HL-60 (cell line): ENCODE data around the gene ANO9.

Experiments used
- DNase-seq, 2 experiments: peaks; one replicate each; pipeline ENCODE4 v3.0.0-alpha.2; 2010 to 2020; ENCODE audit warnings: low read depth in 1 of 2, low spot score in 1 of 2
- H3K27ac ChIP-seq: fragments of 250-450 bp; sonication (Bioruptor Pico); replicated peaks from 2 replicates; pipeline ENCODE4 v1.5.1; 2020; ENCODE audit warnings: mild to moderate bottlenecking, moderate library complexity
- H3K27me3 ChIP-seq: fragments of 250-450 bp; sonication (Bioruptor Pico); 2 replicates; pipeline ENCODE4 v1.5.1; 2021; ENCODE audit warnings: mild to moderate bottlenecking, moderate library complexity; ENCODE audit not compliant: insufficient read depth, poor library complexity, severe bottlenecking
- H3K4me3 ChIP-seq: replicated peaks from 2 replicates; pipeline ENCODE4 v1.5.1; 2011; ENCODE audit warnings: mild to moderate bottlenecking, control low read depth, low read length; ENCODE audit not compliant: insufficient read depth
- GABPA ChIP-seq: IDR thresholded peaks from 2 replicates; pipeline ENCODE4 v1.6.1; 2012; ENCODE audit warnings: low read depth
- POLR2AphosphoS5 ChIP-seq: IDR thresholded peaks from 2 replicates; pipeline ENCODE4 v1.6.1; 2012; ENCODE audit warnings: low read depth
- SPI1 ChIP-seq: IDR thresholded peaks from 2 replicates; pipeline ENCODE4 v1.6.1; 2012; ENCODE audit warnings: low read depth, mild to moderate bottlenecking, borderline replicate concordance
- TF ChIP-seq, protein P1 (sequence below): IDR thresholded peaks from one replicate; pipeline ENCODE4 v1.5.1; 2011; ENCODE audit warnings: low read length, control low read depth, inconsistent platforms; ENCODE audit not compliant: insufficient read depth
- TF ChIP-seq, protein P2 (sequence below): IDR thresholded peaks from 2 replicates; pipeline ENCODE4 v1.6.1; 2012; ENCODE audit warnings: low read depth; ENCODE audit not compliant: insufficient replicate concordance

Gene ANO9

DNA sequence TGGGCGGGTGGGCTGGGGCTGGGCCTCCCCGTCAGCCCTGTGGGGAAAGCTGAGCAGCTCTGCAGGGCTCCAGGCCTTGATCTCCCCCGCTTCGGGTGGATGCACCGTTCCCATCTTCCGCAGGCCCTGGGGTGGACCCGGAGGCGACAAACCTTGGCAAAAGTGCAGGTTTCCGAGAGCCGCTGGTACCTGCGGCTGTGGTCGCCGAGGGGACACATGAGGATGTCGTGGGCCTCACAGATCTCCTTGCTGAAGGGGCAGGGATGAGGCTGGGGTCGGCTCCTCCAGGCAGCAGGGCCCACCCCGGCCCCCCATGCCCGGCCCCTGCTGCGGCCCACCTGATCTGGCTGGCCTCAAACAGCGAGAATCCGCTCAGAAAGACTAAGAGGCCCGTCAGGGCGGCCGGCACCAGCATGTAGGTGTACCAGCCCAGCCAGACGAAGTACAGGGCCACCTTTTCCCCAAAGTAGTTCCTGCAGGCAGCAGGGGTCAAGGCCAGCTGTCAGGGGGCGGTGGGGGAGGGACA lies 11.8 kb downstream of the ANO9 start:
- no peak for DNase-seq
- TF ChIP-seq SPI1 (no peak), POLR2AphosphoS5 (no peak), GABPA (no peak)
- TF ChIP-seq, protein P1, sequence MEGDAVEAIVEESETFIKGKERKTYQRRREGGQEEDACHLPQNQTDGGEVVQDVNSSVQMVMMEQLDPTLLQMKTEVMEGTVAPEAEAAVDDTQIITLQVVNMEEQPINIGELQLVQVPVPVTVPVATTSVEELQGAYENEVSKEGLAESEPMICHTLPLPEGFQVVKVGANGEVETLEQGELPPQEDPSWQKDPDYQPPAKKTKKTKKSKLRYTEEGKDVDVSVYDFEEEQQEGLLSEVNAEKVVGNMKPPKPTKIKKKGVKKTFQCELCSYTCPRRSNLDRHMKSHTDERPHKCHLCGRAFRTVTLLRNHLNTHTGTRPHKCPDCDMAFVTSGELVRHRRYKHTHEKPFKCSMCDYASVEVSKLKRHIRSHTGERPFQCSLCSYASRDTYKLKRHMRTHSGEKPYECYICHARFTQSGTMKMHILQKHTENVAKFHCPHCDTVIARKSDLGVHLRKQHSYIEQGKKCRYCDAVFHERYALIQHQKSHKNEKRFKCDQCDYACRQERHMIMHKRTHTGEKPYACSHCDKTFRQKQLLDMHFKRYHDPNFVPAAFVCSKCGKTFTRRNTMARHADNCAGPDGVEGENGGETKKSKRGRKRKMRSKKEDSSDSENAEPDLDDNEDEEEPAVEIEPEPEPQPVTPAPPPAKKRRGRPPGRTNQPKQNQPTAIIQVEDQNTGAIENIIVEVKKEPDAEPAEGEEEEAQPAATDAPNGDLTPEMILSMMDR = no peak
- TF ChIP-seq, protein P2, sequence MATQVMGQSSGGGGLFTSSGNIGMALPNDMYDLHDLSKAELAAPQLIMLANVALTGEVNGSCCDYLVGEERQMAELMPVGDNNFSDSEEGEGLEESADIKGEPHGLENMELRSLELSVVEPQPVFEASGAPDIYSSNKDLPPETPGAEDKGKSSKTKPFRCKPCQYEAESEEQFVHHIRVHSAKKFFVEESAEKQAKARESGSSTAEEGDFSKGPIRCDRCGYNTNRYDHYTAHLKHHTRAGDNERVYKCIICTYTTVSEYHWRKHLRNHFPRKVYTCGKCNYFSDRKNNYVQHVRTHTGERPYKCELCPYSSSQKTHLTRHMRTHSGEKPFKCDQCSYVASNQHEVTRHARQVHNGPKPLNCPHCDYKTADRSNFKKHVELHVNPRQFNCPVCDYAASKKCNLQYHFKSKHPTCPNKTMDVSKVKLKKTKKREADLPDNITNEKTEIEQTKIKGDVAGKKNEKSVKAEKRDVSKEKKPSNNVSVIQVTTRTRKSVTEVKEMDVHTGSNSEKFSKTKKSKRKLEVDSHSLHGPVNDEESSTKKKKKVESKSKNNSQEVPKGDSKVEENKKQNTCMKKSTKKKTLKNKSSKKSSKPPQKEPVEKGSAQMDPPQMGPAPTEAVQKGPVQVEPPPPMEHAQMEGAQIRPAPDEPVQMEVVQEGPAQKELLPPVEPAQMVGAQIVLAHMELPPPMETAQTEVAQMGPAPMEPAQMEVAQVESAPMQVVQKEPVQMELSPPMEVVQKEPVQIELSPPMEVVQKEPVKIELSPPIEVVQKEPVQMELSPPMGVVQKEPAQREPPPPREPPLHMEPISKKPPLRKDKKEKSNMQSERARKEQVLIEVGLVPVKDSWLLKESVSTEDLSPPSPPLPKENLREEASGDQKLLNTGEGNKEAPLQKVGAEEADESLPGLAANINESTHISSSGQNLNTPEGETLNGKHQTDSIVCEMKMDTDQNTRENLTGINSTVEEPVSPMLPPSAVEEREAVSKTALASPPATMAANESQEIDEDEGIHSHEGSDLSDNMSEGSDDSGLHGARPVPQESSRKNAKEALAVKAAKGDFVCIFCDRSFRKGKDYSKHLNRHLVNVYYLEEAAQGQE = no peak

DNA sequence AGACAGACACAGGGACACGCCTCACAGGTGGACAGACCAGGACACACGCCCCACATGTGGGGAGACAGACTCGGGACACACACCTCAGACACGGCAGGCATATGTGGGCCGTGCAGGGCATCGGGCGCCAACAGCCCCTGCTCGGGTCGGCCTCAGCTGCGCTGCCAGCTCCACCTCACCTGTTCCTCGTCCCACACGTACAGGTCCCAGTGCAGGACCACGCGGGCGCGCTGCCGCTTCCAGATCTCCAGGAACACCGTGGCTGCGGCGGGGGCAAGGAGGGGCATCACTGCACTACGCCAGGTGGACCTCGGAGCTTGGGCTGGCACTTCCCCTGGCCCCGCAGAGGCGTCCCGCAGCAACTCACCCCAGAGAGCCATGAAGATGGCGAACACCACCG lies 12.4 kb downstream of the ANO9 start:
- no peak for DNase-seq
- Histone ChIP-seq H3K27me3 (no peaks in the 10 kb centered on the region), H3K4me3 (no peak overlapping the region), H3K27ac (no peak overlapping the region)
- TF ChIP-seq SPI1 (no peak), POLR2AphosphoS5 (no peak), GABPA (no peak)
- TF ChIP-seq, protein P1 = no peak
- TF ChIP-seq, protein P2 = no peak

More for the DNA sequence above, 11.8 kb downstream of the ANO9 start:
- Histone ChIP-seq H3K27me3 (no peaks in the 10 kb centered on the region), H3K27ac (no peak overlapping the region), H3K4me3 (no peak overlapping the region)

DNA sequence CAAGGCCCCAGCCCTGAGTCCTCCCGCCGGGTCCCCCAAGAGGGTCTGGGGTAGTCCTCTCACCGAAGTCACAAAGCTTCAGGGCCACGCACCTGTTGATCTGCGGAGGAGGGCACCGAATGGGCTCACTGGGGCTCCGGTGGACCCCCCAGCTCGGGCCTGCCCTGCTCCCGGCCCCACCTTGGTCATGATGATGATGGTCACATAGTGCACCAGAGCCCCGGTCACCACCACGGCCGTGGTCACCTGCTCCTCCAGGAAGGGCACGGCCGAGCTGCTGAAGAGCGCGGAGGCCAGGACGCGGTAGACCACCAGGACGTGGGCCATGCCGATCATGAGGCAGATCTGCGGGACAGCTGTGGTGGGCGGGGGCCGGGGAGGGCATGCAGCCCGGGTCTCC lies 13.5 kb downstream of the ANO9 start:
- no peak overlapping the region for H3K27ac ChIP-seq
- DNase-seq = no peak
- no peaks in the 10 kb centered on the region for H3K27me3 ChIP-seq
- H3K4me3 ChIP-seq = no peak overlapping the region
- TF ChIP-seq, protein P2 = no peak
- TF ChIP-seq POLR2AphosphoS5 (no peak), GABPA (no peak), SPI1 (no peak)
- TF ChIP-seq, protein P1 = no peak
